ENCODE results near the gene RMP24.
"Not testable (repeated sequence)": the region's sequence is repeated elsewhere in the genome, so short reads cannot be mapped to it uniquely, and the experiment has no call there.

Gene RMP24

GRCh38 chr18:35968278-35968880 lies 4.1 kb upstream of the RMP24 start:
- DNase-seq (ENCODE audit: low read depth): no peak

GRCh38 chr18:35969676-35970075 lies 2.8 kb upstream of the RMP24 start:
- DNase-seq (ENCODE audit: low read depth): no peak

- no peak for DNase-seq (ENCODE audit: low read depth)
These were observed 750 bp upstream of the RMP24 start for GRCh38 chr18:35971661-35972196.

GRCh38 chr18:35973650-35974049 lies 1.2 kb downstream of the RMP24 start:
- DNase-seq (ENCODE audit: low read depth): no peak

- DNase-seq (ENCODE audit: low read depth): no peak
These were observed 1.7 kb downstream of the RMP24 start for GRCh38 chr18:35974181-35974580.

GRCh38 chr18:35979112-35979511 lies 6.6 kb downstream of the RMP24 start:
- DNase-seq (ENCODE audit: low read depth): no peak

GRCh38 chr18:35982409-35983114 lies 10.1 kb downstream of the RMP24 start:
- no peak for DNase-seq (ENCODE audit: low read depth)

GRCh38 chr18:35983147-35983546 lies 10.7 kb downstream of the RMP24 start:
- no peak for DNase-seq (ENCODE audit: low read depth)

GRCh38 chr18:35983818-35984217 lies 11.3 kb downstream of the RMP24 start:
- no peak for DNase-seq (ENCODE audit: low read depth)

GRCh38 chr18:35991696-35992095 lies 19.2 kb downstream of the RMP24 start:
- no peak for DNase-seq (ENCODE audit: low read depth)

- DNase-seq (ENCODE audit: low read depth): no peak
These were observed 20.5 kb downstream of the RMP24 start for GRCh38 chr18:35993013-35993412.

GRCh38 chr18:35998967-35999366 lies 26.5 kb downstream of the RMP24 start:
- DNase-seq (ENCODE audit: low read depth): no peak

- no peak for DNase-seq (ENCODE audit: low read depth)
These were observed 27.4 kb downstream of the RMP24 start for GRCh38 chr18:35999925-36000324.

- no peak for DNase-seq (ENCODE audit: low read depth)
These were observed 34.5 kb downstream of the RMP24 start for GRCh38 chr18:36006997-36007396.

- DNase-seq (ENCODE audit: low read depth): no peak
These were observed 36.7 kb downstream of the RMP24 start for GRCh38 chr18:36009214-36009613.

- no peak for DNase-seq (ENCODE audit: low read depth)
These were observed 40.4 kb downstream of the RMP24 start for GRCh38 chr18:36012891-36013290.

GRCh38 chr18:36015629-36016028 lies 43.1 kb downstream of the RMP24 start:
- DNase-seq (ENCODE audit: low read depth): no peak

- DNase-seq (ENCODE audit: low read depth): no peak
These were observed 44.8 kb downstream of the RMP24 start for GRCh38 chr18:36017232-36017631.

GRCh38 chr18:36020174-36020711 lies 47.8 kb downstream of the RMP24 start:
- DNase-seq (ENCODE audit: low read depth): no peak

- DNase-seq (ENCODE audit: low read depth): no peak
These were observed 50.9 kb downstream of the RMP24 start for GRCh38 chr18:36023336-36023735.

GRCh38 chr18:36024241-36024640 lies 51.8 kb downstream of the RMP24 start:
- not testable (repeated sequence) for DNase-seq (ENCODE audit: low read depth)

- no peak for DNase-seq (ENCODE audit: low read depth)
These were observed 52.5 kb downstream of the RMP24 start for GRCh38 chr18:36025025-36025424.

- no peak for DNase-seq (ENCODE audit: low read depth)
These were observed 56.4 kb downstream of the RMP24 start for GRCh38 chr18:36028859-36029258.

Data from stimulated activated CD8-positive, alpha-beta memory T cell treated with anti-CD3 and anti-CD28 coated beads, Interleukin-15, amount 100 ng/mL, for 1 hour (primary cell).